Measurements from ENCODE around the gene LPP.

The LPP gene

GRCh38 chr3:188927971-188928370, 774.0 kb downstream of the LPP start:
- H3K4me3 ChIP-seq (ENCODE audit: low read length) = no peak overlapping the region
- H3K36me3 ChIP-seq (ENCODE audit: control insufficient read depth, low read depth, low read length) = no peaks in the 10 kb centered on the region
- no peaks in the 10 kb centered on the region for H3K4me1 ChIP-seq (ENCODE audit: control insufficient read depth, low read depth, low read length)
- H3K9ac ChIP-seq (ENCODE audit: low read length) = no peak overlapping the region
- H3K9me3 ChIP-seq (ENCODE audit: control insufficient read depth, low read depth, low read length) = no peaks in the 10 kb centered on the region
- no peak overlapping the region for H3K27ac ChIP-seq (ENCODE audit: low read length)
- H3K27me3 ChIP-seq (ENCODE audit: control insufficient read depth, insufficient read depth, low read length) = no peaks in the 10 kb centered on the region

- Histone ChIP-seq H3K9ac (ENCODE audit: low read length) (no peak overlapping the region), H3K27me3 (ENCODE audit: control insufficient read depth, insufficient read depth, low read length) (no peaks in the 10 kb centered on the region), H3K4me3 (ENCODE audit: low read length) (no peak overlapping the region), H3K27ac (ENCODE audit: low read length) (no peak overlapping the region), H3K9me3 (ENCODE audit: control insufficient read depth, low read depth, low read length) (no peaks in the 10 kb centered on the region), H3K4me1 (ENCODE audit: control insufficient read depth, low read depth, low read length) (no peaks in the 10 kb centered on the region), H3K36me3 (ENCODE audit: control insufficient read depth, low read depth, low read length) (no peaks in the 10 kb centered on the region)
Observed at GRCh38 chr3:188929137-188929536, 775.2 kb downstream of the LPP start.

GRCh38 chr3:188931036-188931435, 777.1 kb downstream of the LPP start:
- no peaks in the 10 kb centered on the region for H3K27me3 ChIP-seq (ENCODE audit: control insufficient read depth, insufficient read depth, low read length)
- no peak overlapping the region for H3K9ac ChIP-seq (ENCODE audit: low read length)
- no peaks in the 10 kb centered on the region for H3K36me3 ChIP-seq (ENCODE audit: control insufficient read depth, low read depth, low read length)
- H3K4me1 ChIP-seq (ENCODE audit: control insufficient read depth, low read depth, low read length) = no peaks in the 10 kb centered on the region
- H3K4me3 ChIP-seq (ENCODE audit: low read length) = no peak overlapping the region
- H3K27ac ChIP-seq (ENCODE audit: low read length) = no peak overlapping the region
- H3K9me3 ChIP-seq (ENCODE audit: control insufficient read depth, low read depth, low read length) = no peaks in the 10 kb centered on the region

- Histone ChIP-seq H3K27me3 (ENCODE audit: control insufficient read depth, insufficient read depth, low read length) (no peaks in the 10 kb centered on the region), H3K9ac (ENCODE audit: low read length) (no peak overlapping the region), H3K27ac (ENCODE audit: low read length) (no peak overlapping the region), H3K4me3 (ENCODE audit: low read length) (no peak overlapping the region), H3K9me3 (ENCODE audit: control insufficient read depth, low read depth, low read length) (no peaks in the 10 kb centered on the region), H3K36me3 (ENCODE audit: control insufficient read depth, low read depth, low read length) (no peaks in the 10 kb centered on the region), H3K4me1 (ENCODE audit: control insufficient read depth, low read depth, low read length) (no peaks in the 10 kb centered on the region)
Observed at GRCh38 chr3:188931531-188931930, 777.6 kb downstream of the LPP start.

- H3K4me3 ChIP-seq (ENCODE audit: low read length) = no peak overlapping the region
- peaks cover 11% of the 10 kb centered on the region for H3K4me1 ChIP-seq (ENCODE audit: control insufficient read depth, low read depth, low read length)
- no peak overlapping the region for H3K27ac ChIP-seq (ENCODE audit: low read length)
- H3K27me3 ChIP-seq (ENCODE audit: control insufficient read depth, insufficient read depth, low read length) = no peaks in the 10 kb centered on the region
- H3K9ac ChIP-seq (ENCODE audit: low read length) = no peak overlapping the region
- H3K36me3 ChIP-seq (ENCODE audit: control insufficient read depth, low read depth, low read length) = no peaks in the 10 kb centered on the region
- no peaks in the 10 kb centered on the region for H3K9me3 ChIP-seq (ENCODE audit: control insufficient read depth, low read depth, low read length)
Observed at GRCh38 chr3:188934989-188935388, 781.0 kb downstream of the LPP start.

GRCh38 chr3:188936597-188937107, 782.7 kb downstream of the LPP start:
- Histone ChIP-seq H3K27me3 (ENCODE audit: control insufficient read depth, insufficient read depth, low read length) (no peaks in the 10 kb centered on the region), H3K4me1 (ENCODE audit: control insufficient read depth, low read depth, low read length) (peaks cover 11% of the 10 kb centered on the region), H3K36me3 (ENCODE audit: control insufficient read depth, low read depth, low read length) (no peaks in the 10 kb centered on the region), H3K9ac (ENCODE audit: low read length) (no peak overlapping the region), H3K27ac (ENCODE audit: low read length) (no peak overlapping the region), H3K9me3 (ENCODE audit: control insufficient read depth, low read depth, low read length) (no peaks in the 10 kb centered on the region), H3K4me3 (ENCODE audit: low read length) (no peak overlapping the region)

- Histone ChIP-seq H3K27me3 (ENCODE audit: control insufficient read depth, insufficient read depth, low read length) (no peaks in the 10 kb centered on the region), H3K9ac (ENCODE audit: low read length) (no peak overlapping the region), H3K27ac (ENCODE audit: low read length) (no peak overlapping the region)
Observed at GRCh38 chr3:188937389-188937788, 783.4 kb downstream of the LPP start.

GRCh38 chr3:188938999-188939398, 785.0 kb downstream of the LPP start:
- no peaks in the 10 kb centered on the region for H3K36me3 ChIP-seq (ENCODE audit: control insufficient read depth, low read depth, low read length)
- no peaks in the 10 kb centered on the region for H3K9me3 ChIP-seq (ENCODE audit: control insufficient read depth, low read depth, low read length)
- H3K27me3 ChIP-seq (ENCODE audit: control insufficient read depth, insufficient read depth, low read length) = no peaks in the 10 kb centered on the region
- no peak overlapping the region for H3K4me3 ChIP-seq (ENCODE audit: low read length)
- H3K9ac ChIP-seq (ENCODE audit: low read length) = no peak overlapping the region
- no peak overlapping the region for H3K27ac ChIP-seq (ENCODE audit: low read length)
- H3K4me1 ChIP-seq (ENCODE audit: control insufficient read depth, low read depth, low read length) = peaks cover 11% of the 10 kb centered on the region

More at GRCh38 chr3:188937389-188937788, 783.4 kb downstream of the LPP start:
- Histone ChIP-seq H3K36me3 (ENCODE audit: control insufficient read depth, low read depth, low read length) (no peaks in the 10 kb centered on the region), H3K4me3 (ENCODE audit: low read length) (no peak overlapping the region), H3K4me1 (ENCODE audit: control insufficient read depth, low read depth, low read length) (peaks cover 11% of the 10 kb centered on the region), H3K9me3 (ENCODE audit: control insufficient read depth, low read depth, low read length) (no peaks in the 10 kb centered on the region)

GRCh38 chr3:188939814-188940572, 786.0 kb downstream of the LPP start:
- H3K36me3 ChIP-seq (ENCODE audit: control insufficient read depth, low read depth, low read length) = no peaks in the 10 kb centered on the region
- H3K9ac ChIP-seq (ENCODE audit: low read length) = no peak overlapping the region
- H3K4me3 ChIP-seq (ENCODE audit: low read length) = no peak overlapping the region
- peaks cover 11% of the 10 kb centered on the region for H3K4me1 ChIP-seq (ENCODE audit: control insufficient read depth, low read depth, low read length)
- no peak overlapping the region for H3K27ac ChIP-seq (ENCODE audit: low read length)
- no peaks in the 10 kb centered on the region for H3K9me3 ChIP-seq (ENCODE audit: control insufficient read depth, low read depth, low read length)
- H3K27me3 ChIP-seq (ENCODE audit: control insufficient read depth, insufficient read depth, low read length) = no peaks in the 10 kb centered on the region

Data from iPS-18a (cell line).